ENCODE results near the gene TEX51.

TEX51 gene

DNA sequence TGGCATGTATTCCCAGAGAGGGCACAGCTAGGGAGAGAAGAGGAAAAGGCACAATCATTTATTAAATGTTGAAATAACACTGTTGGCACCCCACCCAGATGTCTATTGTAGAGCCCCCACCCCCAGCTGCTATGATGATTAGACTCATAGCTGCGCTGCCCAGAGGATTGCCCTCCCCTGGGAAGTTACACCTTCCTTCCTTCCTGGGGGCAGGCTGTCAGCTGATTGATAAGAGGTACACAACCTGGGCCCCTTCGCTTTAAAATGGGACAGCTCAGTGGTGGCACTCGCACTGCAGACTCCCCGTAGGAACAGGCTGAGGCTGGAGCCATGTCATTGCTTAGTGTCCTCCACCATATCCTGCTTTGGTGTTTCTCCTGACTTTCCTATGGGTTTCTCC lies 18.1 kb downstream of the TEX51 start:
- DNase-seq = no peak

DNA sequence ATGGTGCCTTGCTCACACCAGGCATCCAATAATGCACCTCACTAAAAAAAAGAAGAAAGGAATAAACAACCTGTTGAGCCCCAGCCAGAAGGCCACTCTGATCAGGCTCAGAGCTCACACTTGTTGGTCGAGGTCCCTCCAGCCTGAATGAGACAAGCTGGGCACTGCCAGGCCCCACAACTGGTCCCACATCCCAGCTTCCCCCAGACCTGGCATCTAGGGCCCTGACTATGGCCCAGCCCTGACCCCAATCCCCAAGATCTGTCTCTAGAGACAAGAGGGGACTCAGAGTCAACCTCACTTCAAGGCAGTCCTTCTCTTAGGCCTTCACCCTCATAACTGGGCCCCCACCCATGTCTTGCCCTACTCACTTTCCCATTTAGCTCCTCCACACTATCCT lies 22.4 kb downstream of the TEX51 start:
- no peak for DNase-seq

DNA sequence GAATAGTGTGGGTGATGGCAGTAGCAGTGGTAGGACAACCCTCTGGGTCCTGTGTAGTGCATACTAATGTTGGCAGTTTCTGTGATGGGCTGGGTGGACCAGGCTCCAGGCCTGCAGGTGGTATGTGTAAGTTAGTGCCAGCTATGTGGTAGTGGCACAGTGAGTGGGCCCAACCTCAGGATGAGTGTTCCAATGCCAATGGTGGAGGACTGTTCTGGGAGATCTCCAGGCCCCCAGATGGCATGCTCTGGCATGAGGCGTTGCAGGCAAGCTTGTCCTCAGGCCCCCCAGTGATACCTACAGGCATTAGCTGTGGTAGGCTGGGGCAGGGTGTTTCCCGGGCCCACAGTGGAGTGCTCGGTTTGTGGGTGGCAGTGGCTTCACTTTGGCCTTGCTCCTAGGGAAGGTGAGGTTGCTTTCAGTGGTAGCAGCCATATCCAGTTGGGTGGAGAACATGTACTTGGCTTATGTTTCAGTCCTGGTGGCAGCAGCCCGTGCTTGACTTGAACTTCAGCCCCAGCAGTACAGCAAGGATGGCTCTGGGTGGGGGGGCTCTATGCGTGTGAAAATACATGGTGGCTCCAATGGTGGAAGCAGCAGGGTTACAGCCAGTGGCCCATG lies 32.4 kb downstream of the TEX51 start:
- no peak for DNase-seq

DNA sequence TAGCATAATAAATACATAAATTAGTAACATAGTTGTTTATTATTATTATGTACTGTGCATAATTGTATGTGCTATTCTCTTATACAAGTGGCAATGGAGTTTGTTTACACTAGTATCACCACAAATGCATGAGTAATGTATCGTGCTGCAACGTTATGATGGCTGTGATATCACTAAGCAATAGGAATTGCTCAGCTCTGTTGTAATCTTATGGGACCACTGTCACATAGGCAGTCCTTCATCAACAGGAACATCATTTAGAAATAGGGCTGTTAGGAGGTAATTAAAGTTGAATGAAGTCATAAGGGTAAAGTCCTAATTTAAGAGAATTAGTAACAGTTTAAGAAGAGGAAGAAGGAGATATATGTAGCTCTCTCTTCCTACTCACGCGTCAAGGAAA lies 33.8 kb downstream of the TEX51 start:
- DNase-seq = no peak

DNA sequence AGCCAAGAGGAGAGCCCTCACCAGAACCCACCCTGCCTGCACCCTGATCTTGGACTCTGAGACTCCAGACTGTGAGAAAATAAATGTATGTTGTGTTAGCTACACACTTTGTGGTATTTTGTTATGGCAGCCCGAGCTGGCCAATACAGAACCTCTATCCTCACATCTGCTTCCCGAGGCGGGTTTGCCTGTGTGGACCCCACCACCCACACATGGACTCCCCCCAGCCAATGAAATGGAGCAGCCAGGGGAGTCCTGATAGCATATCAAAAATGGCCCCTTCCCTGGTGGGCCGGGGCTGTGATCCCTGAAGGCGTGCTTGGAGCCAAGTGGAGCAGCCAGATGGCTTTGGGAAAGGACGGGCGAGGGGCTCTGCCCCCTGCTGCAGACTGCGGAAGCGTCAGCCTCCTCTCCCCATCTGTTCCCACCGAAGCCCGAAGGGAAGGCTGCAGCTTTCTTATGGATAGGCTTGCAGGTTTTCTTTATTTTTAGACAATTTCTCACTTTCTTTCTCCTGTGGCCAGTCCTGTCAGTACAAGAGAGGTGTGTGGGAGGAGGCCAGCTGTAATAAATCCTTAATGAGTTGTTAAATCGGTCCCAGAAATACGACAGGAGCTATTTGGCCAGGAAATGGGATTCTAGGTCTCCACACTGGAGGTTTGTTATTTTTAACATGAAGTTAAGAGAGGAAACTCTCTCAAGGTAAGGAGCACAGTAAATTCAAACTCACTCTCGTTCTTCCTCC lies 34.4 kb downstream of the TEX51 start:
- no peak for DNase-seq

DNA sequence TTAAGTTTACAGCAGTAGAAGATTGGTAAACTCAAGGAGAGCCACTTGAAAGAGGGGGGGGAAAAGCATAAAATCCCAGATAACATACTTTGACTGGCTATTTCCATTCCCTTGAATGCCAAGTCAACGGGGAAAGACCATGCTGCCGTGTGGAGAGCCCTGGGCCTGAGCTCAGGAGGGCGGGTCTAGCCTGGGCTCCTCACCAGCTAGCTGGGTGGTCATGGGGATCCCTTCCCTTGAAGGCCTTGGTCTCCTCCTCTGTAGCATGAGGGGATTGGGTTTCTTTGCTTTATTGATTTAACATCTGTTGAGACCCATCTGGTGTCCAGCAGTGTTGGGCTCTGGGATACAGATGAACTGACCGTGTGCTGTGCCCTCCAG lies 35.0 kb downstream of the TEX51 start:
- DNase-seq = no peak

DNA sequence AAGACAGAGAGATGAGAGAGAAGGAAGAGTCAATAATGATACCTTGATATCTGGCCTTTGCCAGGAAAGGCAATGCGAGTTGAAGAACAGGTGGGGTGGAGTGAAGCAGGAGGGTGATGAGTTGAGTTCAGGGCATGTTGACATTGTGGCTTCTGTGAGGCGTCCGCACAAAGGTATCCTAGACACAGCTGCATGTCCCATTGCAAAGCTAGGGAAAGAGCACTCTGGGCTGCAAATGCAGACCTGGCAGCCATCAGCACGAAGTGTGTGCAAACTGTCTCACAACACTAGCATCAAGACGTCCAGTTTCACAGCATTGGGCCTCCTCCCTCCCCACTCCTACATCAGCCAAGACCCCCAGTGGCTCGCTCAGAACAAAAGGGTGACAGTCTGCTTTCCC lies 36.1 kb downstream of the TEX51 start:
- DNase-seq = no peak

DNA sequence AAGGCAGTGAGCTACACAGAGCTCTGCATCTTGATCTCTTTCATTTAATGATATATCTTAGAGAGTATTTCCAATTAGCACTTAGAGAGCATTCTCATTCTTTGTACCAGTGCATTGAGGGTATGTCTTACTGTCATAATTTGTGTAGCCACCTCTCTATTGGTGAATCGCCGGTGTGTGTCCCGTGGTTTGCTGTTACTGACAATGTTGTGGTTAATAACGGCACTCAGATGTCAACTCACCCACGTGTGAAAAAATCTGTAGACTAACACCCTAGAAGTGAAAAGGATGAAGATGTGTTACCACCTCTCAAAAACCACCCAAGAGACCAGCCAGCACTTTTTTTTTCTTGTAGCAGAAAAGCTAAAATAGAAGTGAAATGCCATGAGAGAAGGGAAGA lies 37.1 kb downstream of the TEX51 start:
- DNase-seq = no peak

DNA sequence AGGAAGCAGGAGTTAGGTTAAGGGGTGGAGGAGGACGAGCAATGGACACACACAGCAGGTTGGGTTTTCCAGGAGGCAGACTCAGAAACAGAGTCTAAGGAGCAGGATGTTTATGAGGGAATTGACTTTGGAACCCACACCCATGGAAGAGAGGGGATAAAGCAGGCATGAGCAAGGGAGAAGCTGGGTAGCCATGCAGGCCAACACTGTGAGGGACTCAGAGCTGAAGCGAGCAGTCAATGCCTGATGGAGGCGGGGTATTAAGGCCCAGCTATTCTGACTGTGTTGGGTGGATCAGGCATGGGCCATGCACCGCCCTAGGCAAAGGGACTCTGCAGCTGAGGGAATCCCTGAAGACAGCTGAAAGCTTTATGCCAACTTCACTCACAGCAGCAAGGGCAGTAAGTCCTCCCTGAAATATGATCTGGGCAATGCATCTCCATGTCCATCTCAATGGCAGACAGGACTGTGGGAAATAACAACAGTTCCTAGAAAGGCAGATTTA lies 37.6 kb downstream of the TEX51 start:
- DNase-seq = no peak

DNA sequence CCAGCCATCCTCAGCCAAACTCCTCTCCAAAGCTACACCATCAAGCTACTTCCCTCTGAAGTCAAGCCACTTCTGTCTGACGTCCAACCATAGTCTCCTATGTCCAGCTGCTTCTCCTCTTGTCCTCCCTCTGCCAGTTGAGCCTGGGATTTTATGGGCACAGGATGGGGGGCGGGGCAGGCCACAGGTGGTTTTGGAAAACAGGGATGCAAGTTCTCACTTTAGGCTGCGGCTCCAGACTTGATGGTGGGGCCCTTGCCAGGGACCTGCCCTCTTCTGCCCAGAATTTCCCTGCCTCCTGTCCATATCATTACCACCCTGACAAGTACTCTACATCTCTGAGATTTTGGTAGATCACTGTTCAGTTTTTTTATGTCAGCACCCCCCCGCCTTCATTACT lies 41.6 kb downstream of the TEX51 start:
- no peak for DNase-seq

DNA sequence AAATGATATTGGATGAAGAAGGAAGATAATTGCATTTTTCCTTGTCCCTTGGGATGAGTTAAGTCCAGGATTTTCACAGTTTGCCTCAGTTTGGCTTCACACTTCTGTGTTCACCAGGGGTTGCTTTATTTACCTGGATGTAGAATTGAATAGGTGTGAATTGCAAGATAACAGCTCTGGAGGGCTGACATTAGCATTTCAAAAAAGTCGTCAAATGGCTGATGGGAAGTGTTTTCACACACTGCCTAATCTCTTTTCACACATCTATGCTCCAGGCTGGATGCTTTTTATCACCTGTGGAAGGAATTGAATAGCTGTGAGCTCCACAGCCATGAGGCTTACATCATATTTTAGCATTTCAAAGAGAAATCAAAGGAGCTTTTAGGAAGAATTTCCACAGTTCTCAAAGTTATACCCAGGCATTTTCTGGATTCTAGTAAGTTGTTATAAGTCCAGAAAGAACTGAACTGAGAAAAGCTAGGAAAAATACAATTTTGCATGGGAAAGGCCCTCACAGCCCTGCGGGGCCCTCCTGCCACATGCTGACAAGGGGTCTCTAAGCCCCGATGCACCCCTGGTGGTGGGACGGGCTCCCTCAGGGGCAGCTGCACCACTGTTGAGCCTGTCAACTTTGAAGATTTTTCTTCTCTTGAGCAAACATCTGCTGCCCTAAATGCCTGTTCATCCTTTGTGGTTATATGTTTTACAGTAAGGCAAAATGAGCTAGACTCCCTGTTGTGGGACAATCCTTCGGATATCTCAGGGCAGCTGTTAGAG lies 43.9 kb downstream of the TEX51 start:
- DNase-seq = no peak

DNA sequence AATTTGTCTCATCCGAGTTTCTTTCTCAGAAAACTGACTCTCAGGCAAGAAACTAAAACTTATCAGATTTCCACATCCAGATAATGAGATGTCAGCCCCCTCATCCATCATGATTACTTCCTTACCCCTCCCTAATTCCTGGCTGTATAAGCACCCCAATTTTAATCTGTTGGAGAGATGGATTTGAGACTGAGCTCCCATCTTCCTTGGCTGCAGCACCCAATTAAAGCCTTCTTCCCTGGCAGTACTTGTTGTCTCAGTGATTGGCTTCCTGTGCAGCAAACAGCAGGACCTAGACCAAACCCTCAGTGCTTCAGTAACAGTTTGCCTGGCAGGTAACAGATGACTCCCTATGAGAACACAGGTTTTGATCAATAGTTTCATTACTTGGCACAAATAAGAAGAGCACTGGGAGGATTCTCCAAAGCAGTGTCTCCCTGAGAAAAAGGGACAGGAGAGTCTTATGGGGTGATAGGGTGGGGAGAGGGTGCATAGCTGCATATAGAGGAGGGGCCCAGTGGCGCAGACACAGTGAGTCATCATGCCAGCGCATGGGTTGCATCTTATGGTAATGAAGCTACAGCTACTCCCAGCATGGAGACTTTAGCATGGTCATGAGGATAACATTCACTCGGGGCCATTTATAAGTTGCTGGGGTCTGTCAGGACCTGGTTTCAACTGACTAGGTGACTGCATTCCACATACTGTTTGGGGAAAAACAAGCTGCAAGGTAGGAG lies 45.1 kb downstream of the TEX51 start:
- no peak for DNase-seq

DNA sequence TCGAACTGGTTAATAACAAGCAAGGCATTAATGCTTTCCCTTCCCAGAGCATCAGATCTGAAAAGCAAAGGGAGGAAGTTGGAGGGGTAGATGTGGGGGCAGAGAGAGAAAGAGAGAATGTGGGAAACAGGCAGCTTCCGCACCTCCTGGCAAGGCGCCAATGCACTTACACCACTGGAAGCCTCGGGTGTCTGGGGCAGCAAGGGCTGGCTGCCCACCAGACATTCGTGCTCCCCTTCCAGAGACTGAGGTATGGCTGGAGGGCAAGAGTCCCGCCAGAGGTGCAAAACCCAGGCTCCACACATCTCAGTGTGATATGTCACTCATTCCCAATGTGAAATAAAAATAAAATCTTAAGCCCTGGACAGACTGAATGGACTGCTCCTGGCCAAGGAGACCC lies 46.4 kb downstream of the TEX51 start:
- no peak for DNase-seq

DNA sequence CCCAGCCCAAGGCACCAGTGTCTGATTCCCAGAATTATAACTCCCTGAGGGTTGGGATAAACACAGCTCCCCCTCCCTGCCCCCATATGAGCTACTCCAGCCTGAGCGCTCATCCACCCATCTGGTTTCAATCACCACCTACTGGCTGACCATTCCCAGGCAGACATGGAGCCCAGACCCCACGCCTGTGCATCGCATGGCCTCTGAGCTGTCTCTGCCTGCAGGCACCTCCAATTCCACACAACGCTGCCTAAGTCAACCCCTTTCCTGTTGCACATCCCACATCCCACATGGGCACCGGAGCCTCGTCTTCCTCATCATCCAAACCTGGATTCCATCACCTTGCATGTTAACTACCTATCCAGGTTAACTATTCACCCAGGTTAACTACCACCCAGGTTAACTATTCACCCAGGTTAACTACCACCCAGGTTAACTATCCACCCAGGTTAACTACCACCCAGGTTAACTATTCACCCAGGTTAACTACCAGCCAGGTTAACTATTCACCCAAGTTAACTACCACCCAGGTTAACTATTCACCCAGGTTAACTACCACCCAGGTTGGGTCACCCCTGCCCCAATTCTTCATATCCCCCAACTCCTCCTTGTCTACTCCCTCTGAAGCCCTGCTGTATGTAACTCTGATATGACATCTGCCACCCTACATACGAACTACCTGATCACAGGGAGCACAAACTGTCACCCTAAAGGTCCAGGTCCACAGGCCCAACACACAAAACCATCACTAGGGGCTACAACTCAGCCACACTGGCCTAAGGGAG lies 47.8 kb downstream of the TEX51 start:
- DNase-seq = no peak

DNA sequence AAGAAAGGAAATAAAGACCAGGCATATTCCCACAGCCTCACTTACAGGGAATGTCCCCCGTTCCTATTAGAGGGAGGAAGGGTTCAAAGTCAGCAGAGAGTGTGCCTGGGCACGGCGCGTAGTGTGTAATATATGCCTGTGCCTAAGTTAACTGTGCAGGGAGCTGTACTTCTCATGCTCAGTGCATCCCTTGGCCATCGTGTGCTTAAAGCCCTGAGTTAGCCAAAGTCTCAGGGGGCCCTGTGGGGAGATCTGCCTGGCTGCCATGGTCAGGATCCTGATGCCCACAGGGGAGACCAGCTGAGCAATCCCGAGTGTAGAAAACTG lies 48.4 kb downstream of the TEX51 start:
- no peak for DNase-seq

DNA sequence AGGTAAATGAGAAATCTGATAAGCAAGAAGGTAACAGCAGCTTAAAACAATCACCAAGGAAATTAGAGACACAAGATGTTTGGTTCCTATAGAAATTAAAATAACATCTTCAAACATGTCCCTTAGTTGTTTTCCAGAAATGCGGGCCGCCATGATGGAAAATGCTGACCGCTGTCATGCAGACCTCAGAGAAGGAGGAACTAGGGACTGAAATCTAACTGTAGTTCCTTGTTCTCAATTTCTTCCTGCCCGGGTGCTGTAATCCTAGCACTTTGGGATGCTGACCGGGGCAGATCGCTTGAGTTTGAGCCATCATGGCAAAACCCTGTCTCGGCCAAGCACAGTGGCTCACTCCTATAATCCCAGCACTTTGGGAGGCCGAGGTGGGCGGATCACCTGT lies 51.1 kb downstream of the TEX51 start:
- DNase-seq = no peak

DNA sequence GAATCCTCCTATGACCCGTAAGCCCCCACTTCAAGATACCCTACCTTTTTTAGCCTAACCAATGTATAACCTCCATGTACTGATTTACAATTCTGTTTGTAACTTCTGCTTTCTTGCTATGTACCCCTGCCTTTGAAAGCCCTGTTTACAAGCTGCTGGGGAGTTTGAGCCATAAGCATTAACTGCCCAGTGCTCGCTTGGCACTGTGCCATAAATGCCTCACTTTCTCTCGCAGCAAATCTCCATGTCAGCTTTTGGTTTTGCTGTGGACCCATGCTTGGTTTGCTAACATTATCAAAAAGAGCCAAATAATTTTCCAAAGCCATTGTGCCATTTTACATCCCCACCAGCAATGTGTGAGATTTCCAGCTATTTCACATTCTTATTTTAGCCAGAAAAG lies 51.8 kb downstream of the TEX51 start:
- DNase-seq = no peak
